HG02642 (cell line): ENCODE results near the gene GPR34.
"Not testable (repeated sequence)": the region's sequence is repeated elsewhere in the genome, so short reads cannot be mapped to it uniquely, and the experiment has no call there.

Experiments
- ATAC-seq: cut with Tn5 transposase; IDR thresholded peaks from one replicate; pipeline ENCODE4 v1.9.1; 2021; ENCODE audit warnings: mild to moderate bottlenecking; ENCODE audit not compliant: unreplicated experiment, poor library complexity

The GPR34 gene

DNA sequence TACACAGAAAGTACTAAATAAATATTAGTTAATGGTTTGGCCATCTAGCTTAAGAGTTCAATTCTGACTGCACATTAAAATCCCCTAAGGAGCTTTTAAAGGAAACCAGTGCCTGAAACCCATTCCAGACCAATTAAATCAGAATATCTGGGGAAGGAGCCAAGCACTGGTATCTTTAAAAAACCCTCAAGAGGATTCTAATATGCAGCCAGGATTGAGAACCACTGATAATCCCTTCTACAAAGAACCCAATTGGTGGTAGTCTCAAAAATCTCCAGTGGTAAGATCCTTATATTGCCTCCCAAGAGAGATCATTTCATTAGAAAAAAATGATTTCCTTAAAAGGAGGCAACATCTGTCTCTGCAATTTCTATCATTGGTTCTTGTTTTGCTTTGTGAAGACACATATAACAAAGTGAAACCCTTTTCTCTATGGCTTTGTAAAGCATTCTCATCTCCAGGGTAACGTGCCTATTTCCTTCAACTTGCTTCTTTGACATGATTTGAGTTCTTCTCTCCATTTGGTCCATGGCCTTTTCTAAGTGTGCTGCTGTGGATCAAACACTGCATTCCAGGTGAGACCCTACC lies 3.5 kb downstream of the GPR34 start:
- no peak for ATAC-seq

DNA sequence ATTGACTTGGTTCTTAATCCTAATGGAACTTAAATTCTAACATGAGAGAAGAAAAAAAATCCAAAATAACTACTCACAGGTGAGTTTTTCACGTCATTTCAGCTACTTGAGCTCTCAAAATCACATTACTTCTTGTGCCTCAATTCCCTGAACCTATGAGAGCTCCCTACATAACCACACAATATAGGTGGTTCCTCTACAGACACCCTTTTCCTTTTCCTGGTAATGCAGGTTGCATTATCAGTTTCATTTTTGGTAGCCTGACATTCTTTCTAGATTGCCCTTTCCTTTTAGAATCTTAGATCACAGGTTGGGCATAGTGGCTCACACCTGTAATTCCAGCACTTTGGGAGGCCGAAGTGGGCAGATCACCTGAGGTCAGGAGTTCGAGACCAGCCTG lies 4.3 kb downstream of the GPR34 start:
- ATAC-seq = no peak

DNA sequence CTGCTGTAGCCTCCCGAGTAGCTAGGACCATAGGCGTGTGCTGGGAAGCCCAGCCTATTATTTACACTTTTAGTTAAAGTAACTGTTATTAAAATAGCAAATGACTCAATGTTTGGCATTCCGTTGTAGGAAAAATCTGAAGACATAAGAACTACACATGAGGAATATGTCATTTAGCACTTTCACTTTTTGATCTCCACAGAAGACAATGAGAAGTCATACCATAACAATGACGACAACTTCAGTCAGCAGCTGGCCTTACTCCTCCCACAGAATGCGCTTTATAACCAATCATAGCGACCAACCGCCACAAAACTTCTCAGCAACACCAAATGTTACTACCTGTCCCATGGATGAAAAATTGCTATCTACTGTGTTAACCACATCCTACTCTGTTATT lies 6.7 kb downstream of the GPR34 start:
- no peak for ATAC-seq

DNA sequence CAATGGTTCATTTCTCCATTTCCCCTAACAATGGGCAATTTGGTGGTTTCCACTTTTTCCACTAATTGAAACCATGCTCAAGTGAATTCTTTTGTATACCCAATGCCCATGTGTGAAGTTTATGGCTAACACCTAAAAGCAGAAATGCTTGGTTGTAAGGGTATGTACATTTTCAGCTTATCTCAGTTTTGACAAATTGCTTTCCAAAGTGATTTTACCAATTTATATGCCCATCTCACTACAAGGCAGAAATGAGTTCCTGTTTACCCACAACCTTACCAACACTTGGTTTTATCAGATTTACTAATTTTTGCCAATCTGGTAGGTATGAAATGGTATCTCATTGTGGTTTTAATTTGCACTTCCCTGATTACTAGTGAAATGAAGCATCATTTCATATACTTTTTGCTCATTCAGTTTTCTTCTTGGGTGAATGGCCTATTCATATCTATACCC lies 14.8 kb downstream of the GPR34 start:
- no peak for ATAC-seq

DNA sequence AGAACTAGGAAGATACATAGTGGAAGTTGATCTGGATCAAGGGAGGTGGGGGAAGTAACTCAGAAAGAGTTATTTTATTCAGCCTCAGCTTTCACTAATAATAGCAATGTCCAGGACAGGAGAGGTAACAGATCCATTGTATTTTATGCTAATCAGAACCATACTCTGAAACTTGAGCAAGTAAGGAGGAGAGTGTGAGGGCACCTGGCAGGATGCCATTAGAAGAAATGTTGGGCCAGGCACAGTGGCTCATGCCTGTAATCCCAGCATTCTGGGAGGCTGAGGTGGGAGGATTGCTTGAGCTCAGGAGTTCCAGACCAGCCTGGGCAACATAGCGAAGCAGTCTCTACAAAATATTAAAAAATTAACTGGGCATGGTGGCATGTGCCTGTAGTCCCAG lies 16.3 kb downstream of the GPR34 start:
- no peak for ATAC-seq

DNA sequence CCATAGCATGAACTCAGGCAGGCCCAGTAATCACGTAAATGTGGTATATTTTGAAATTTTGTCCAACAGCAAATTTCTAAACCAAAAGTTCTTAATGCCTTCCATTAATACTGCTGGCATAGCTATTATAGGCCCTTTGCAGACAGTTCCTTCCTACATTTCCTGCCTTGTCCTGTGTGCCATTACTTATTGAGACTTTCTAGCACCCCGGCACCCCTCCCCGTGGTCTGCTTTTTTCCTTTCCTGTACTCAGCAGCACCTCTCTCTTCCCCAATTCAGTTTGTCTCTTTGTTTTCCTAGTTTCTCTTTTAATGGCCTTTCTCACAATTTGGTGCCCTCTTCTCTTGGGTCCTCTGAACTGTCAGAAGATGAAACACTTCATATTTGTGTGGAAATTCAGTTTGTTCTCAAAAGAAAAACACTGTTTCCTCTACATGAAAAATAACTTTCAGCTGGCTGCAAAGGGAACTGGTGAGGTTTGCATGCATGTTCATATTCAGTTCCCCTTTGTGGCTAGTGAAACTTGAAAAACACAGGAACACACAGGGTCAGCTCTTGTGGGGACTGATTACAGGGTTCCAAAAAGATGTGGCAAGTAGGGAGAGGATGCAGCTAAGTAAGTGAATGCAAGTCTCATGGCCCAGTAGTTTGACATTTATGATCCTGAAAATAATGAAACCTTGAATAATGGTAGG lies 17.1 kb downstream of the GPR34 start:
- peak; percentile 86 for ATAC-seq

DNA sequence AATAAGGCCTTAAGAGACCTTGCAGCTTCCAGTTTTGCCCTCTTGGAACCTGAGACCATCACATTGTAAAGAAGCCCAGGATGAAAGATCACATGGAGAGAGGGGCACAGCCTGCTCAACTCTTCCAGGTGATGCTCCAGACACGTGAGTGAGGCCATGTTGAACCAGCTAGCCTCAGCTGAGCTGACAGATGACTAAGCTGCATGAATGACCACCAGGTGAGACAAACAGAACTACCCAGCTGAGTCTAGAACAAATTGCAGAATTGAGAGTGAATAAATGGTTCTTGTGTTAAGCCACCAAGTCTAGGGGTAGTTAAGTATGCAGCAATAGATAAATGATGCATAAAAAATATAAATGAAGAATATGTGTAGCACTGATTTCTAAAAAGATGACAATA lies 18.4 kb downstream of the GPR34 start:
- no peak for ATAC-seq

DNA sequence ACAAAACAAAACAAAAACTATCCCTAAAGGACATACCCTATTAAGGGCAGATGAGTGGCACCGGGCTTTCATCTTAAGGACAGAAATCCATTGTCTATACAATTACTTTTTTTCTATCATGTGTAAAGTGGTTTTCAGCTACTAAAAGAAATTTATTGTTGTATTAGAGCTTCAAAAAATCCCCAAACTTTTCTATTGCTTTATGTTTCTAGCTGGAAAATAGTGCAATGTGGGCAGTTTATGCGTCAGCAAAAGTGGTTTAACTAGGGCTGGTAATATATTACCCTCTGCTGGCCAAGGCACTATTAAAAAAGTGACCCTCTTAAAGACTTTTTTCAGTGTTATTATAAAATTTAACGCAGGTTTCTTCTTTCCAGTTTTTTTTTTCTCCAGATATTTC lies 19.7 kb downstream of the GPR34 start:
- ATAC-seq = no peak

DNA sequence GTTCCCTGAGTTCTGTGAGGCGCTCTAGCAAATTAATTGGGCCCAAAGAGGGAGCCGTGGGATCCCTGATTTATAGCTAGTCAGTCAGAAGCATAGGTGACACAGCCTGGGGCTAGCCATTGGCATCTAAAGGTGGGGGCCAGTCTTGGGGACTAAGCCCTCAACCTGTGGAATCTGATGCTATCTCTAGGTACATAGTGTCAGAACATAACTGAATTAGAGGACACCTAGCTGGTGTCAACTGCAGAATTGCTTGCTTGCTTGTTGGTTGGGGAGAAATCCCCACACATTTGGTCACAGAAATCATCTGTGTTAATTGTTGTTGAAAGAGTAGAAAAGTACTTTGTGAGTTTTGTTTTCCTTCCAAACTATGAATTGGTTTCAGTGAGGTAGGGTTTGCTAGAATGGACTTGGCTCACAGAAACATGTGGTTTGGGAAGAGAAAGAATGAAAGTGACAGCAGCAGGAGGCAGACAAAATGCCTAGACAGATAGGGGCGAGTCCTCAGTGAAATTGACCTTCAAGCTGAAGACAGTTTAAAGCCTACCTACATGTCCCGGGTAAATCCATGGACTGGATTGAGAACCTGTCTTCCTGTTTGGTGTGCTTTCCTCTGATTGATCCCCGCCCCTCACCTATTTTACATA lies 22.4 kb downstream of the GPR34 start:
- ATAC-seq = no peak

DNA sequence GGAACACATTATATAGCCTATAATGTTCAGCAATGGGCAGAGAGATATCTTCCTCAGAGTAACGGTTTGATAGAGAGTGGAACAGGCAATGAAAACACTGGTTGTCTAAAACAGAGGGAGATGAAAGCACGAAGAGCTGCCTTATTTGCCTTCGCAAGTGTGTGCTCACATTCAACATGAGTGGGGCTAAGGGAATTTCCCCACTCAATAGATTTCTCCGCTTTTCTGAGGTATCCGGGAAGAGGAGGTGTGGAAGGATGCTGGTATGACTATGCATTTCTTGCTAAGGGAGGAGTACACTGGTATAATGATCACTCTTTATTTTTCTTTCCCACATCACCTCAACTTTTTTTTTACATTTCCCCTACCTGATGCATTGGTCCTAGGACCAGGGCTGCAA lies 27.4 kb downstream of the GPR34 start:
- ATAC-seq = no peak

DNA sequence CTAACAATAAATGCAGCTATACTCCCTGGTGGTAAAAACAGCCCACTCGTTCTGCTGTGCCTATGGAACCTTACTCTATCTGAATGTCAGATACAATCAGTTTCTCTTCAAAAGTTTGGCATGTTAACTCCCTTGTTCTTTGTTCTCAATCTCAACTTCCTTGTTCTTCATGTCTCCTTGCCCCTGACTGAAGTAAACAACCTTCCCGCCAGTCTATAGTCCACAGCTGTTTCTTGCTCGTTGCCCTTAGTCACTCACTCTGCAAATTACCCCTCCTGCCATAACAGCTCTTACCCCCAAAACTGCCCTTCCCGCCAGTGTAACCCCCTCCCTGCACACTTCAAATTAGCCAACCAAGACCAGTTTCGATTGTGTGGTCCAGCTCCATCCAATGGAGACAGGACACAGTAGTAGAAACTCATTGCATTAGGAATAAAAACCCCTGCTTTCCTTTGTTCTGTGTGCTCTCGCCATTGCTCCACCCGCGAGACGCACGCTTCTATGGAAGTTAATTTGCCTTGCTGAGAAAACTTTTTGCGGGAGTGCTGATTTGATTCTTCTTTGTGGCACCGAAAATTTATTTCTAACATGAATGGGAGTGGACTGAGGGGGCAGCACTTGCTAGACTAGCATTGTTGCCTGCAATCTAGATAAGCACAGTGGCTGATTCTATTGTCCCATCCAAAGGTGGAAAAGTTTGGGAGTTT lies 28.1 kb downstream of the GPR34 start:
- ATAC-seq = no peak

DNA sequence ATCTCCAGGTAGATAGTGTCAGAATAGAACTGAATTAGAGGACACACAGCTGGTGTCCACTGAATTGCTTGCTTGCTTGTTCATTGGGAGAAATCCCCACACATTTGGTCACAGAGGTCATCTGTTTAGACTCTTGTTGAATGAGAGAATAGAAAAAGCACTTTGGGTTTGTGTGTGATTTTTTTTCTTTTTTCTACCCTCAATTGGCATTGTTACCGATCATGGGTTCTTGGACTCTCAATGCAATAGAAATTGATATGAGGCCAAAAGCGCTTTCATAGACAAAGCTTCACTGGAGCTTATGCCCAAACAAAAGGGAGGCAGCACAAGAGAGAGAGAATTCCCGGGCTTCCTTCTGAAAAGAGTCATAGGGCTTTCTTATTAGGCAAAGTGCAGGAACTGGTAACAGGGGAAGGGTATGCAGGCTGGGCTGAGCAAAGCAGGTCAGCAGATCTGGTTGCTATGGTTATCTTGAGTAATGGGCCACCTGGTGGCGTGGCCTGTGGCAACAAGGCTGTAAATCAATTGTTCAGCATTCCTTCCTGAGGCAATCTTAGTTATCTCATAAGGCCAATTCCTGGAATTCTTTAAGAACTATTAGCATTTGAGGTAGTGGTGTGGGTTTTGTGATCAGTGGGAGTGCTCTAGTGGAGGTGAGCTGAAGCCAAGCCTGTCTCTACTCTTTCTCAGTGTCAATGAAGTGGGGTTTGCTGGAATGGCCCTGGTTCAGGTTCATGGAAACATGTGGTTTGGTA lies 29.9 kb downstream of the GPR34 start:
- ATAC-seq = no peak

DNA sequence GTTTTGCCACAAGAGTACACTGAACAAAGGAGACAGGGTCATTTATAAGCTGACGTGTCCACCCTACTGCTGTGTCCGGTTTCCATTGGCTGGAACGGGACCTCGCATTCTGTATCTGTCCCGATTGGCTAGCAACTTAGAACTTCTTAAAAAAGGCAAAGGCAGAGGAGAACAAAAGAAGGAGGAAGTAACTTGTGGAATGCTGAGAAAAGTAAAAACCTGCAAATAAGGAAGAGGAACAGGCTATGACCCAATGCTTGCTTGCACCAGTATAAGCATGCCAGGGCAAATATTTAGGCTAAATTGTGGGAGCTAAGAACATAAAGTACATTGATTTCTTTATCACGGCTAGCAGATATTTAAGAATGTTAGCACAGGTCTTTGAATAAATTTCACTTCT lies 30.8 kb downstream of the GPR34 start:
- not testable (repeated sequence) for ATAC-seq

DNA sequence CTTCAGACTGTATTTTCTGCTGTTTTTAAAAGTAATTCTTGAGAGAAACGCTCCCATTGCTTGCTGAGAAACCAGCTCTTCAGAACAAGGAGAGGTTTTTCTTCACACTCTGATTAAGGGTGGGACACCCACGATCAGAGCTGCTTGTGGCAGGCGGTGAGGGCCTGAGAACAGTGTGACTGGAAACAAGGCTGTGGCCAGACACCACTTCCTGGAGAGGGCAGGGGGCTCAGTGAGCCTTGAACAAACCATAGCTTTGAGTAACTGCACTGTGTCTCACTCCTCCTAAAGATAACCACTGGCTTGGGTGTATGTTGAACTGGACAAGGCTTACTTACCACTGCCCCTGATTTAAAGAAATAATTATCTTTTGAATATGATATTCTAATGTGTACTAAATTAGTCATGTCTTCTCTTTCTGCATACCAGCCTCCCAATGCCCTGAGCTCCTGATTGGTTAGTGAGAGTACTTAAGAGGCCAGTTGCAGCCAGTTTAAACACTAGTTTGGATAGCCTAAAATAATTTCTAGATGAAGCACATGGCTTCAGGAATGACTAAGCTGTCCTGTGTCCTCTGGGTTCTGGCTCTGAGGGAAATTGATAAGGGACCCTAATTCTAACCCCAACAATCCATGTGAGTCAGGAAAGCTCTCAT lies 31.5 kb downstream of the GPR34 start:
- ATAC-seq = peak; percentile 94

DNA sequence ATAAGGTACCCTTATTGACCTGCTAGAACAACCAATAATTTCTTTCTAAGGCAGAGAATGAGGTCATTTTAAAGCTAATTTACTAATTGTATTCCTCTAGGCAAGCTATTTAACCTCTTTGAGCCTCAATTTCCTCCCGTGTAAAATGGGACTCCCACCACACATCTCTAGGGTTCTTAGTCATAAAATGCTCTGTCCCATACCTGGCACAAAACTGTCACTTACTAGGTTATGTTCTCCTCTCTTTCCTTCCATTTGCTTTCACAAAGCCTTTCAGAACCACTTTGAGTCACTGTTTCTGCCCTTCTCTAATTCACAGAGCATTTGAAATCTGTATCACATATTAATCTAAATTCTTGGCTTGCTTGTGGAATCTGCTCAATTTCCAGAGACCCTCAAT lies 32.8 kb downstream of the GPR34 start:
- no peak for ATAC-seq

DNA sequence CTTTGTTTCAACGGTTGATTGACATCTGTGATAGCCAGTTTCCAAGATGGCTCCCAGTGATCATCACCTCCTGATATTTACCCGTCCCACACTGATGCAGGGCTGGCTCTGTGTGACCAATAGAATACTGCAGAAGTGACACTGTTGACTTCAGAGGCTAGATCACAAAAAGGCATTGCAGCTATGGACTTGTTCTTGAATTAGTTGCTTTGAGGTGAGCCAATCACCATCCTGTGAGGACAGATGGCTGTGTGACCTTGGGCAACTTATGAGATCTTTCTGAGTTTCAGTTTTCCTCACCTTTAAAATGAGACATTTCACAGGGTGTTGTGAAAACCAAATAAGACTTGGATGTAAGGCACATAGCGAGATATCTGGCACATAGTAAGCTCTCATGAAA lies 33.4 kb downstream of the GPR34 start:
- ATAC-seq = no peak

DNA sequence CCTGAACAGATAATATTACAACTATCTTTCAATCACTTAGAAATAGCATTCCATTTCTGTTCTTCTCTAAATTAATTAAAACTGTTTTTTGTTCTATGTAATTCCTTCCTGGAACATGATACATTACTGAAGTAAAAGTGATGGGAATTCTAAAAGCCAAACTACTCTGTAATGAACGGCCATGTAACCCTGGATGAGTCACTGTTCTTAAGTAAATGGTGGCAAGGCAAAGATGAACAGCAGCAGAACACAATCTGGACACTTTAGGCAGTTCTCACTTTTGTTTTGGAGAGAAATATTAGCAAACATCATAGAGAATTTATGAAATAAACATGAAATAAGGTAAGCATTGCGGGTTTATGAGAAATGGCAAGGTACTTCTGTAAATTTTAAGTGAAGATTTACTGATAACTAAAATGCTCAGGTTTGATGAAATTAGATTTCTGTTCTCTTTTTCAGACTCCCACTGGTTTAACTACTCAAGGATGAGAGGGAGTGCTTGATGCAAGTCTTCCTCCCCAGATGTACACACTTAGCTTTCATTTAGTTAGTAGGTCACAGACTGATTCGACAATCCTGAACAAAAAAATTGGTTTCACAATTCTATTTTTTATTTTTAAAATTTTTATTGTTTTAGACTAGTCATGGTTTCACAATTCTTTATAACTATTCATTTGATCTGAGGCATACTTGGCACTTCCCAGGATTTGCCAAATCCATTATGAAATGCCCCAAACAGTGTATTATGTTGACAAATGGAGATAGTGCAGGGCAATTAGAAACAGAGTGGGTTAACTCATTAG lies 34.2 kb downstream of the GPR34 start:
- ATAC-seq = no peak

DNA sequence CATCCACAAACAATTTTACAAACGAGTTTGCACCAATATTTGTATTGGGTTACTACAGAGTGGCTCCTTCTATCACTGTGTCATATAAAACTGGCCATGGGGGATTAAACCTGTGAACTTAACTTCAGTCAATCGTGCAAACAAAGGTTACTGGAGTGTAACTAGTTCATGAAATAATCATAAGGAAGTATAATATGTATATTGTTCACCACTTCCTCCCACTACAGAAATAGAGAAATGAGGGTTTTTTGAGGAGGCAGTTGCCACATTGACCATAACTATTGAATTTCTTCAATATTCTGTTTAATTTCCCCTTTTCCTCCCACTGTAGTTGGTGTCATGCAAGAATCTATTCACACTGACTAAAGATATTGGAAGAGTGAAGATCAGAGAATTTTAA lies 35.1 kb downstream of the GPR34 start, which contains the start of gene GPR82:
Gene GPR82 (plus strand): TSS at position 356 of the 400 bp plus-strand sequence. CDS start 2,846 bp downstream, outside the sequence.
- ATAC-seq = no peak

DNA sequence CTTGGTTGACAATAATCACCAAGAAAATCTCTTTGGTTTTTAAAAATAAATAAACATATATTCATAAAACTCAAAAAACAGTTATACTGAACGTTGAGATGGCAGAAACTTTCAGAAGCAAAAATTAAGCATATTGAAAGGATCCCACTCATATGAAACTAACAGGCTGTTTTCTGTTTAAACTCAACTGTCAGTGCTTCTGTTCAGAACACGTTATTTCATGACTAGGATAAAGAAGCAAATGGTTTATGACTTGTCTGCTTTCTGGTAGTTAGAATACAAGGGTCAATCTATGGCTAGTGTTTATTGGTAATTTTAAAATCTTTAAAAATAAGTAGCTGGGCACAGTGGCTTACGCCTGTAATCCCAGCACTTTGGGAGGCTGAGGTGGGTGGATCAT lies 39.4 kb downstream of the GPR34 start:
- ATAC-seq = no peak
